GM19455 (cell line): ENCODE data around the gene OCA2.
"Not testable (repeated sequence)": the region's sequence is repeated elsewhere in the genome, so short reads cannot be mapped to it uniquely, and the experiment has no call there.

Experiments used
- ATAC-seq: cut with Tn5 transposase; IDR thresholded peaks from one replicate; pipeline ENCODE4 v1.9.1; 2021; ENCODE audit not compliant: unreplicated experiment

Gene OCA2

GRCh38 chr15:28024889-28025250, 74.2 kb downstream of the OCA2 start:
- ATAC-seq: no peak

- ATAC-seq: no peak
Measured at GRCh38 chr15:28023933-28024888, 74.9 kb downstream of the OCA2 start.

GRCh38 chr15:28023422-28023821, 75.7 kb downstream of the OCA2 start:
- ATAC-seq: no peak

GRCh38 chr15:28022961-28023360, 76.2 kb downstream of the OCA2 start:
- no peak for ATAC-seq

GRCh38 chr15:28022181-28022580, 76.9 kb downstream of the OCA2 start:
- ATAC-seq: no peak

GRCh38 chr15:28021281-28022039, 77.7 kb downstream of the OCA2 start:
- ATAC-seq: no peak

- no peak for ATAC-seq
Measured at GRCh38 chr15:28020644-28021043, 78.5 kb downstream of the OCA2 start.

- no peak for ATAC-seq
Measured at GRCh38 chr15:28019594-28020309, 79.4 kb downstream of the OCA2 start.

- no peak for ATAC-seq
Measured at GRCh38 chr15:28018291-28019044, 80.6 kb downstream of the OCA2 start.

- ATAC-seq: no peak
Measured at GRCh38 chr15:28017423-28017924, 81.6 kb downstream of the OCA2 start.

GRCh38 chr15:28015855-28016254, 83.3 kb downstream of the OCA2 start:
- no peak for ATAC-seq

GRCh38 chr15:28014623-28015200, 84.4 kb downstream of the OCA2 start:
- ATAC-seq: no peak

GRCh38 chr15:28013976-28014375, 85.1 kb downstream of the OCA2 start:
- no peak for ATAC-seq

GRCh38 chr15:28013480-28013879, 85.6 kb downstream of the OCA2 start:
- no peak for ATAC-seq

GRCh38 chr15:28012231-28012630, 86.9 kb downstream of the OCA2 start:
- ATAC-seq: no peak

- not testable (repeated sequence) for ATAC-seq
Measured at GRCh38 chr15:28008175-28008574, 90.9 kb downstream of the OCA2 start.

GRCh38 chr15:28006116-28006905, 92.8 kb downstream of the OCA2 start:
- no peak for ATAC-seq

- ATAC-seq: no peak
Measured at GRCh38 chr15:28005004-28005527, 94.0 kb downstream of the OCA2 start.
